ENCODE results near the gene FFAR3. TPM values are rescaled to one million over a fixed set of nuclear protein-coding genes. Genes with fewer than 3 reads are reported as not detected.

FFAR3 gene
- under 1 TPM in 1 of 6 donors, not detected in 5; 0.24 TPM for total RNA-seq

DNA sequence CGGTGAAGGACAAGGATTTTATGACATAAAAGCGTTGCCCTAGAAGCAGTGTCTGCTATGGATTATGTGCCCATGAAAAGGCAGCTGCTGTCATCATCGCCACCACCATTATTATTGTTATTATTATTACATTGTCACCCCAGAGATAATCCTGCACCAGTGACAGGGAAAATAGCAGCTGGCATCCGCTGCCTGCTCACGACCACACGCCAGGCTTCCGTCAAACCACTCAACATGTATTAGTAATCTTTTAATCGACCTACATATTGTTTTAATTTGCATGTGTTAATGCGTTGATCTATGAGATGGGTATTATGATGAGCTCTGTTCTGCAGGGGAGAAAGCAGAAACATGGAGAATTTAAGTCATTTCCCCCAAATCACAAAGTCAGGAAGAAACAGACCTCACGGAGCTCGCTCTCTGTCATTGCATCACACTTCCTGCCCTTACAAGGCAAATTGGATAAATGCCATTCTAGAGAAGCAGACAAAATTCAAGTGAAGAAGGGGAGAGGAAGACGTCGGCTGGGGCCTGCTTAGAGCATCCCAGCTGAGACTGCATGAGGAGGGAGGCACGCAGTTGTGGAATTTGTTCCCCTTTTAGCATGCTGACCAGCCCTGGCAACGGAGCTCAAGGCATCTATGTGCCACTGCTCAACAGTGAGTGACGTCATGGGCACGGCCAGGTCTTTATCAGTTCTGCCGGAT lies at the start of gene FFAR3:
FFAR3 (plus strand) TSS at position 594 of the 707 bp plus-strand sequence. CDS start 431 bp downstream, outside the sequence.
- 18 to 27% methylated on average over 14 to 18 of the region's 18 CpGs for WGBS, 2 donors
- Histone ChIP-seq H3K36me3 (no peaks in the 10 kb centered on the region), H3K27ac (no peak within 1 kb of the TSS), H3K4me1 (peaks cover 0 to 12% (median 9%) of the 10 kb centered on the region in 4 donors), H3K27me3 (no peaks in the 10 kb centered on the region), H3K4me3 (no peak within 1 kb of the TSS), H3K9me3 (no peaks in the 10 kb centered on the region)
- ATAC-seq (ENCODE audit: low FRiP score in 2 of 2) (peak; percentile 59 to 65), DNase-seq (peak in 1 of 2 donors; percentile 56)
- TF ChIP-seq POLR2AphosphoS5 (IDR thresholded peaks at IDR 0.05) (peak in 1 of 2 donors; percentile 5), POLR2A (IDR thresholded peaks at IDR 0.05) (no peak), EP300 (IDR thresholded peaks at IDR 0.05) (peak in 1 of 4 donors; percentile 11)
- TF ChIP-seq, protein P1, sequence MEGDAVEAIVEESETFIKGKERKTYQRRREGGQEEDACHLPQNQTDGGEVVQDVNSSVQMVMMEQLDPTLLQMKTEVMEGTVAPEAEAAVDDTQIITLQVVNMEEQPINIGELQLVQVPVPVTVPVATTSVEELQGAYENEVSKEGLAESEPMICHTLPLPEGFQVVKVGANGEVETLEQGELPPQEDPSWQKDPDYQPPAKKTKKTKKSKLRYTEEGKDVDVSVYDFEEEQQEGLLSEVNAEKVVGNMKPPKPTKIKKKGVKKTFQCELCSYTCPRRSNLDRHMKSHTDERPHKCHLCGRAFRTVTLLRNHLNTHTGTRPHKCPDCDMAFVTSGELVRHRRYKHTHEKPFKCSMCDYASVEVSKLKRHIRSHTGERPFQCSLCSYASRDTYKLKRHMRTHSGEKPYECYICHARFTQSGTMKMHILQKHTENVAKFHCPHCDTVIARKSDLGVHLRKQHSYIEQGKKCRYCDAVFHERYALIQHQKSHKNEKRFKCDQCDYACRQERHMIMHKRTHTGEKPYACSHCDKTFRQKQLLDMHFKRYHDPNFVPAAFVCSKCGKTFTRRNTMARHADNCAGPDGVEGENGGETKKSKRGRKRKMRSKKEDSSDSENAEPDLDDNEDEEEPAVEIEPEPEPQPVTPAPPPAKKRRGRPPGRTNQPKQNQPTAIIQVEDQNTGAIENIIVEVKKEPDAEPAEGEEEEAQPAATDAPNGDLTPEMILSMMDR (IDR thresholded peaks at IDR 0.05), result no peak

DNA sequence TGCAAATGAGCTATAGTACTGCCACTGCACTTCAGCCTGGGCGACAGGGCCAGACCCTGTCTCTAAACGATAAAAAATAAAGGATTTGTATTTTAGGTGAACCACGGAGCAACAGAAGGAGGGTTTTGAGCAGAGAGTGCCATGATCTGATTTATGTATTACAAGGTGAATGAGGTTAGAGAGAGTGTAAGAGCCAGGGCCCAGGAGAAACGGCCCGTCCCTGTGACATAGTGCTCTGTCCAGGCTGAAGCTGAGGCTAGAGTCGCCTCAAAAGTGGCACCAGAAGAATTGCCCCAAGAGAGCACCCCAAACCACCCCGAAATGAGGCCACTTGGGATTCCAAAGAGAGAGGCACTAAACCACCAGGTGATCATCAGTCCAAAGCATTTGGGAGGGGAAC lies 49.4 kb upstream of the FFAR3 start:
- no peak for TF ChIP-seq POLR2A (IDR thresholded peaks at IDR 0.05)
- no peak for TF ChIP-seq POLR2AphosphoS5 (IDR thresholded peaks at IDR 0.05)
- TF ChIP-seq, protein P1 (IDR thresholded peaks at IDR 0.05), result no peak
- TF ChIP-seq EP300 (IDR thresholded peaks at IDR 0.05), result no peak
- DNase-seq (no peak), ATAC-seq (ENCODE audit: low FRiP score in 2 of 2) (no peak)
- 72 to 82% methylated on average over 7 of the region's 7 CpGs for WGBS, 2 donors
- Histone ChIP-seq H3K9me3 (no peaks in the 10 kb centered on the region), H3K27me3 (no peaks in the 10 kb centered on the region), H3K36me3 (no peaks in the 10 kb centered on the region), H3K4me1 (peaks cover 0 to 25% (median 12%) of the 10 kb centered on the region in 4 donors), H3K4me3 (no peak overlapping the region), H3K27ac (peak overlapping the region in 2 of 4 donors; percentile 56 to 66)

DNA sequence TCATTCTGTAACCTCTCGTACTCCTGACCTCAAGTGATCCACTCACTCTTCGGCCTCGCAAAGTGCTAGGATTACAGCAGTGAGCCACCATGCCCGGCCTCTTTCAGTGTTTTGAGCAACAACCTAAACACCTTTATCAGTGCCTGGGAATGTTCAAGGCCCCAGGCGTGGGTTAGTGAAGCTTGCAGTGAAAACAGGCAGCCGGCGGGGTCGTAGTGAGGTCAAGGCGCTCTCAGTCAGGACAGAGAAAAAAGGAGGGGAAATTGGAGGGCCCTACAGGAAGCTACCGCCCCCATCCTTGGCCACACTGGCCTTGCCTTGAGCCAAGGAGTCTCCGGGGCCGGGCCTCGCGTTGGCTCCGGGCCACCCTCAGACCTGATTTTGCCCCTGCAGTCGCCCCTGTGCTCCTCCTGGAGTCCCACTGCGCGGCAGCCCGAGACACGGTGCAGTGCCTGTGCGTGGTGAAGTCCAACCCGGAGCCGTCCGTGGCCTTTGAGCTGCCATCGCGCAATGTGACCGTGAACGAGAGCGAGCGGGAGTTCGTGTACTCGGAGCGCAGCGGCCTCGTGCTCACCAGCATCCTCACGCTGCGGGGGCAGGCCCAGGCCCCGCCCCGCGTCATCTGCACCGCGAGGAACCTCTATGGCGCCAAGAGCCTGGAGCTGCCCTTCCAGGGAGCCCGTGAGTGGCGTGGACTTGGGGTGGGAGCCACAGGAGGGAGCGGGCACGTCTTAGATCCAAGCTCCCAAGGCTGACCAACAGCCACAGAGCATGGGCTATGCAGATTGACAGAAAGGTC lies 48.6 kb upstream of the FFAR3 start:
- DNase-seq (peak; percentile 42 to 79), ATAC-seq (ENCODE audit: low FRiP score in 2 of 2) (peak in 1 of 2 donors; percentile 19)
- Histone ChIP-seq H3K36me3 (no peaks in the 10 kb centered on the region), H3K27ac (peak overlapping the region in 2 of 4 donors; percentile 56 to 66), H3K4me3 (peak overlapping the region in 1 of 4 donors; percentile 23), H3K4me1 (peaks cover 0 to 25% (median 12%) of the 10 kb centered on the region in 4 donors), H3K27me3 (no peaks in the 10 kb centered on the region), H3K9me3 (no peaks in the 10 kb centered on the region)
- 55 to 61% methylated on average over 11 to 39 of the region's 47 CpGs for WGBS, 2 donors
- no peak for TF ChIP-seq POLR2AphosphoS5 (IDR thresholded peaks at IDR 0.05)
- no peak for TF ChIP-seq POLR2A (IDR thresholded peaks at IDR 0.05)
- no peak for TF ChIP-seq EP300 (IDR thresholded peaks at IDR 0.05)
- TF ChIP-seq, protein P1 (IDR thresholded peaks at IDR 0.05), result no peak

GRCh38 chr19:35310331-35310730 lies 47.9 kb upstream of the FFAR3 start:
- TF ChIP-seq EP300 (IDR thresholded peaks at IDR 0.05) (no peak), POLR2A (IDR thresholded peaks at IDR 0.05) (no peak), POLR2AphosphoS5 (IDR thresholded peaks at IDR 0.05) (no peak)
- TF ChIP-seq, protein P1 (IDR thresholded peaks at IDR 0.05), result no peak
- Histone ChIP-seq H3K36me3 (no peaks in the 10 kb centered on the region), H3K27me3 (no peaks in the 10 kb centered on the region), H3K27ac (peak overlapping the region in 2 of 4 donors; percentile 56 to 66), H3K4me1 (peaks cover 0 to 25% (median 12%) of the 10 kb centered on the region in 4 donors), H3K9me3 (no peaks in the 10 kb centered on the region), H3K4me3 (peak overlapping the region in 1 of 4 donors; percentile 23)
- DNase-seq (peak in 1 of 2 donors; percentile 51), ATAC-seq (ENCODE audit: low FRiP score in 2 of 2) (no peak)
- WGBS, 2 donors, result 50 to 58% methylated on average over 9 to 11 of the region's 12 CpGs
